GM12801 (cell line): ENCODE data around the gene FSCN2.

Experiments
- TF ChIP-seq, protein P1 (sequence below): IDR thresholded peaks from one replicate; pipeline ENCODE4 v1.5.1; 2011; ENCODE audit warnings: control low read depth; ENCODE audit not compliant: insufficient read length; ENCODE audit errors: extremely low read depth

The FSCN2 gene

DNA sequence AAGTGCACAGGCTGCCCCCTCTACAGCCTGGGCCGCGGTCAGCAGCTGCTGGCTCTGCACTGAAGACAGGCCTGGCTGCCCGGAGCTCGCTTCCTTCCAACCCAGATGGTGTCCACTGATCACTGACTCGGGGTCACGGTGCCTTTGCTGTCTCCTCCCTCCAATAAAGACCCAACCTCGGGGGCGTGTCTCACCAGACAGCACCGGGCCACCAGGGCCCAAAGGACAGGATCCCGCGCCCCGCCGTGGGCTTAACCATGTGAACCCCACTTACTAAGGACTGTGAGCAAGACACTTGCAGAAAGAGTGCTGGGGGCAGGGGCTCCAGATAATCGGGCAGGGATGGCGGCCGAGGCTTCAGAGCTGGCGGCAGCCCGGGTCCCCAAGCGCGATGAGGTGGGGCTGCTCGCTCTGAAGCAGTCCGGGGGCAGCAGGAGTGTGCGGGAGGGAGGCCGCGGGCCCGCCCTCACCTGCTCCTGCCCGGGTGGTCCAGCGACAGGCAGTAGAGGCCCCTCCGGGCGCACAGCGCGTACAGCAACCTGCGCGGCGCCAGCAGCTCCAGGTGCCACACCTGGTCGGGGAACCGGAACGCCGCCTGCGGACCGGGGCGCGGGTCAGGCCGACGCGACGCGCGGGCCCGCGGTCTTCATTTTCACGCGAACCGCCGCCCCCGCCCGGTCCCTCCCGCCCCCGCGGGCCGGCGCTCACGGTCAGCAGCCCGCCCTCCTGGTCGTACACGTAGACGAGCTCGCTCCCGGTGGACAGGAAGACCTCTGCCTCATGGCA is 23.5 kb downstream of the FSCN2 start:
- TF ChIP-seq, protein P1, sequence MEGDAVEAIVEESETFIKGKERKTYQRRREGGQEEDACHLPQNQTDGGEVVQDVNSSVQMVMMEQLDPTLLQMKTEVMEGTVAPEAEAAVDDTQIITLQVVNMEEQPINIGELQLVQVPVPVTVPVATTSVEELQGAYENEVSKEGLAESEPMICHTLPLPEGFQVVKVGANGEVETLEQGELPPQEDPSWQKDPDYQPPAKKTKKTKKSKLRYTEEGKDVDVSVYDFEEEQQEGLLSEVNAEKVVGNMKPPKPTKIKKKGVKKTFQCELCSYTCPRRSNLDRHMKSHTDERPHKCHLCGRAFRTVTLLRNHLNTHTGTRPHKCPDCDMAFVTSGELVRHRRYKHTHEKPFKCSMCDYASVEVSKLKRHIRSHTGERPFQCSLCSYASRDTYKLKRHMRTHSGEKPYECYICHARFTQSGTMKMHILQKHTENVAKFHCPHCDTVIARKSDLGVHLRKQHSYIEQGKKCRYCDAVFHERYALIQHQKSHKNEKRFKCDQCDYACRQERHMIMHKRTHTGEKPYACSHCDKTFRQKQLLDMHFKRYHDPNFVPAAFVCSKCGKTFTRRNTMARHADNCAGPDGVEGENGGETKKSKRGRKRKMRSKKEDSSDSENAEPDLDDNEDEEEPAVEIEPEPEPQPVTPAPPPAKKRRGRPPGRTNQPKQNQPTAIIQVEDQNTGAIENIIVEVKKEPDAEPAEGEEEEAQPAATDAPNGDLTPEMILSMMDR: no peak

DNA sequence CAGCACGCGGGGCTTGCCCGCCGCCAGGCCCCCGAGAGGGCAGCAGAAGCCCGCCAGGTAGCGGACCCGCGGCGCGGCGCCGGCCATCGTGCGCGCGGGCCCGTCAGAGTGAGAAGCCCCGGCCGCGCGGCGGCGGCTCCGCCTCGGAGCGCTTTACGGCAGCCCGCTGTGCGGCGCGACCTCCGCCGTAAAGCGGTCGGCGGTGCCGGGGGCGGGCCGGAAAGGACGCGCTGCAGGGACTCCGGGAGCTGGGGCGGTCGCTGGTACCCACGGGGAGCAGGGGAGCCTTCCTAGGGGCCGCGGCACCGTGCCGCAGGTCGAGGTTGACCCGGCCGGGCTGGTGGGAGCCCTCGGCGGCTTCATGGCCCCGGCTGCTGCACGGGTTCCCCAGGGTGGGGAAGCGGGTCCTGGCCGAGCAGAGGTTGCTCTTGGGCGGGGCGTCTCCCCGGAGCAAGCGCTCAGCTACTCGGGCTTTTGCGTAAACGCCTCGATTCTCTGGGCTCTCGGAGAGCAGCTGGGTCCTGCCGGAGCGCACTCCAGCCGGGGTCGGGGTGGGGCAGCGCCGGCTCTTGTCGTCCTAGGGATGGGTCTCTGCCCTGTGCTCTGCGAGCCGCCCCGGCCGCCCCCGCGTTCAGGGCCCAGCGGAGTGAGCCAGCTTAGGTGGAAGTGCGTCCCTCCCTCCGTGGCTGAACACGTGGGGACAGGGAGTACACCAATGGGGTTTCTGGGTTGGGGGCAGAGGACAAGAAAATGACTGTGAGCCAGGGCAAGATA is 24.3 kb downstream of the FSCN2 start, which contains the start of gene FAAP100:
Gene FAAP100, minus strand, starts transcription at position 110 of the 774 bp plus-strand sequence. Its CDS starts 23 bp downstream, at position 87.
- TF ChIP-seq, protein P1: no peak

DNA sequence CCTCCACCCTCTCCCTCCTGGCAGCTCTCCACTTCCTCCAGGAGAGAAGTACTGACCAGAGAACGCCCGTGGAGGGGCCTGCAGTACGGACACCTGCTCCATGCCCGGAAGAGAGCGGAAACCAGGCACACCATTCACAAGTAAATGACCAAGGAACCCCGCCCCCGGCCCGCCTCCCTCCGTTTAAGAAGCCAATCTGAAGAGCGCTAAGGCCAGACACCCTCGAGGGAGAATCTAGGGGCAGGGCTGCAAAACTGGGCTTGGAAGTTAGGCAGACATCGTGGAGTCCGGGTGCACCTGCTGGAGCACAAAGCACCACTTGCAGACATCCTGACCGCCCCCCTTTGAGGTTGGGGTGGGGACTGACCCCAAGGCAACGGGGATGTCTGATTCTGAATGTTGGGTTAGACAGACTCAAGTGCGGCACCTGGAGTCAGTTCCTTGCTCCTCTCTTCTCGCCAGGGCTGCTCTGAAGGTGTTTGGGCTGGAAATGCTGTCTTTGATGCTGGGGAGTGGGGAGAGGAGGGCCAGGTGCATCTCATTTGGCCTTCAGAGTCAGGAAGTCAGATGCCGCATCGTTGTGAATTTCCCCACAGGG is 24.9 kb downstream of the FSCN2 start:
- TF ChIP-seq, protein P1: no peak

DNA sequence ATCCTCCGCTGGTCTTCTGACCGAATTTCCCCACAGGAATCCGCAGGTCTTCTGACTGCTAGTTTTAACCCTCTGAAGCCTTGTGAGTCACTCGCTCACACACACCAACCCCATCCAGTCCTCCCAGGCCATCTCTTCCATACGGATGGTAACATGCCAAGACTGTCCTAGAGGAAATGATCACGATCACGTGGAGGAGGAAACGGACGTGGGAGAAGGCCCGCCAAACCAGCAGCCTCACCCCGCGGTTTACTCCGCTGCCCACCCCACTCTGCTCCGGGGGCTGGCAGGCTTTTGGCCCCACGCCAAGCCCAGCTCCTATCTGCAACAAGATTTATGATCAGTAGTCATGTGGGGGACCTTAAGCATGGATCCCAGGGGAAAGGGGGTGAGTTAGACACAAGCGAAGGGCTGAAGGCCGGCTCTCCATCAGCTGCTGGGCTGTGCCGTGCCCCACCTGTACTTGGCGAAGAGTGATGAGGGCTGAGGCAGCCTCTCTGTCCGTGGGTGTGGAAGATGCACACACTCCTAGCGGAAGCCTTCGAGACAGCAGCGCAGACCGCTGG is 25.5 kb downstream of the FSCN2 start:
- TF ChIP-seq, protein P1: no peak

DNA sequence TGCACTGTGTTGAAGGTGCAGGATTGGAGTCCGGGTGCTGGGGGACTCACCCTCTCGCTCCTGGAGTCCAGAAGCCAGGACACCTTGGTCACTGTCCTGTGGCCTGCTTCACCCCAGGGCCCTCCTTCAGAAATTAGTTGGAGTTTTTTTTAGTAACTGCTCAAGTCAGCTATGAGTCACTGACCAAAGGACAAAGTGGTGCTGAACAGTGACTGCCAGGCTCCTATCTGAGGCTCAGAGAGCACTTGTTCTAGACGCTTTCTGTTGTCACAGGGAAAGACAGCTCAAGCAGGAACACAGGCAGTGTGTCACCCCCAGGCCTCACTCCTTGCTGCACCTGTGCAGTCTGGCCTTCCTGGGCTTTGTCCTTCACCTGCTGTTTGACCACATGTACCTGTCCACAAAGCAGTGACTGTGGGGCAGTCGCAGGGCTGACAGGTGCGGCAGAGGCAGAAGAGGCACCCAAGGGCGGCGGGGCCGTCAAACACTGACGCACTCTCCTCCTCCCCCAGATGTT is 28.1 kb downstream of the FSCN2 start:
- TF ChIP-seq, protein P1: no peak

DNA sequence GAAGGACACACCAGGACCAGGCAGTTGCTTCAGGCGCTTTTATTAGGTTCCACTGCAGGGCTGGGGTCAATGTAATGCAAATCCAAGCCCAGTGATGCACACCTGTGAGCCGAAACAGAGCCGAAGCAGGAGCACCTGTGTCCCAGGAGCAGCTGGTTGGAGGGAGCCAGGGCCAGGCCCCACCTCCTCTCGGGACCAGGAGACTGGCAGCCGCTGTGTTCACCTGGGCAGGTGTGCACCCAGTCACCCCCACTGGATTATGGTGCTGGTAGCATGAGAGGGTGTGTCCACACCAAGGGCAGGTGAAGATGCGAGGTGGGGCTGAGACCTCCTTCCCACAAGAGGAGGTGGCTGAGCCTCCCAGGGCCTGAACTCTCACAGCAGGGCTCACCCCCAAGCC is 28.7 kb downstream of the FSCN2 start:
- TF ChIP-seq, protein P1: no peak
